Neural progenitor cell (in vitro differentiated cells): ENCODE results near the gene STX8. TPM values are rescaled to one million over a fixed set of nuclear protein-coding genes. Genes with fewer than 3 reads are reported as not detected.

Experiments used
- DNase-seq: peaks from one replicate; pipeline ENCODE4 v3.0.0-alpha.2; 2016; ENCODE audit warnings: low spot score
- H2AFZ ChIP-seq: fragments of 200-600 bp; sonication (generic); replicated peaks from 2 replicates; pipeline ENCODE4 v1.6.1; 2016; ENCODE audit warnings: antibody characterized with exemption
- H3F3A ChIP-seq: fragments of 200-600 bp; sonication (generic); 2 replicates; pipeline ENCODE4 v1.6.1; 2016; ENCODE audit warnings: antibody characterized with exemption, low read depth
- H3K27ac ChIP-seq: fragments of 200-600 bp; sonication (generic); 2 replicates; pipeline ENCODE4 v1.5.1; 2016; ENCODE audit warnings: mild to moderate bottlenecking
- H3K27me3 ChIP-seq: fragments of 200-600 bp; sonication (generic); 2 replicates; pipeline ENCODE4 v1.6.1; 2016; ENCODE audit warnings: mild to moderate bottlenecking, moderate library complexity
- H3K36me3 ChIP-seq: fragments of 200-600 bp; sonication (generic); 2 replicates; pipeline ENCODE4 v1.5.1; 2016
- H3K4me1 ChIP-seq: fragments of 200-600 bp; sonication (generic); 2 replicates; pipeline ENCODE4 v1.6.1; 2016; ENCODE audit warnings: mixed run types
- H3K4me2 ChIP-seq: fragments of 200-600 bp; sonication (generic); 2 replicates; pipeline ENCODE4 v1.6.1; 2016
- H3K4me3 ChIP-seq: fragments of 200-600 bp; sonication (generic); 2 replicates; pipeline ENCODE4 v1.5.1; 2016
- H3K79me2 ChIP-seq: fragments of 200-600 bp; sonication (generic); 2 replicates; pipeline ENCODE4 v1.6.1; 2016; ENCODE audit warnings: low read depth
- H3K9ac ChIP-seq: fragments of 200-600 bp; sonication (generic); 2 replicates; pipeline ENCODE4 v1.6.1; 2016
- H3K9me3 ChIP-seq: fragments of 200-600 bp; sonication (generic); 2 replicates; pipeline ENCODE4 v1.5.1; 2016; ENCODE audit warnings: low read depth
- H4K20me1 ChIP-seq: fragments of 200-600 bp; sonication (generic); 2 replicates; pipeline ENCODE4 v1.6.1; 2016; ENCODE audit warnings: low read depth
- H3K27ac Mint-ChIP-seq: 3 replicates; pipeline ENCODE4 v1.8.0; 2021; ENCODE audit warnings: mixed read lengths
- H3K27me3 Mint-ChIP-seq: 2 replicates; pipeline ENCODE4 v1.8.0; 2022; ENCODE audit warnings: low read depth, mild to moderate bottlenecking, inconsistent platforms, moderate library complexity, mixed read lengths; ENCODE audit not compliant: insufficient read depth
- H3K36me3 Mint-ChIP-seq: 3 replicates; pipeline ENCODE4 v1.8.0; 2021; ENCODE audit warnings: mixed read lengths
- H3K4me1 Mint-ChIP-seq: 3 replicates; pipeline ENCODE4 v1.8.0; 2021; ENCODE audit warnings: mixed read lengths
- H3K4me3 Mint-ChIP-seq: 3 replicates; pipeline ENCODE4 v1.8.0; 2021; ENCODE audit warnings: mild to moderate bottlenecking, moderate library complexity, mixed read lengths
- H3K9me3 Mint-ChIP-seq: 3 replicates; pipeline ENCODE4 v1.8.0; 2020; ENCODE audit warnings: mixed read lengths
- EZH2 ChIP-seq: fragments of 200-600 bp; sonication (generic); IDR thresholded peaks from 2 replicates; pipeline ENCODE4 v1.6.1; 2017; ENCODE audit warnings: antibody characterized with exemption, mild to moderate bottlenecking, moderate library complexity
- EZH2phosphoT487 ChIP-seq: fragments of 200-600 bp; sonication (generic); IDR thresholded peaks from 2 replicates; pipeline ENCODE4 v1.6.1; 2017; ENCODE audit warnings: antibody characterized with exemption
- total RNA-seq: library from RNA; depleted of rRNA; stranded (reverse); fragments of >200 nt; gene quantifications from 2 replicates; pipeline ENCODE4 v1.2.3, GENCODE V29; 2015; ENCODE audit warnings: low replicate concordance
- TF ChIP-seq, protein P1 (sequence below): fragments of 200-600 bp; sonication (generic); IDR thresholded peaks from 2 replicates; pipeline ENCODE4 v1.5.1; 2017; ENCODE audit warnings: antibody characterized with exemption, mild to moderate bottlenecking

Gene STX8
- total RNA-seq, 1 donor from 2014 or later: 79.7 TPM

GRCh38 chr17:9445424-9445823, 130.2 kb downstream of the STX8 start:
- Mint-ChIP-seq H3K9me3 (peaks cover 10% of the 10 kb centered on the region), H3K27me3 (peaks cover 2% of the 10 kb centered on the region), H3K4me3 (no peak overlapping the region), H3K36me3 (peaks cover 4% of the 10 kb centered on the region), H3K27ac (no peak overlapping the region), H3K4me1 (peaks cover 7% of the 10 kb centered on the region)
- Histone ChIP-seq H3K9me3 (no peaks in the 10 kb centered on the region), H3K4me3 (no peak overlapping the region), H4K20me1 (no peaks in the 10 kb centered on the region), H3K27me3 (no peaks in the 10 kb centered on the region), H3K9ac (no peak overlapping the region), H3K36me3 (no peaks in the 10 kb centered on the region), H2AFZ (no peak overlapping the region), H3F3A (peaks cover 6% of the 10 kb centered on the region), H3K27ac (no peak overlapping the region), H3K4me2 (no peak overlapping the region), H3K79me2 (no peaks in the 10 kb centered on the region), H3K4me1 (peaks cover 10% of the 10 kb centered on the region)
- no peak for DNase-seq
- TF ChIP-seq EZH2 (no peak), EZH2phosphoT487 (no peak)
- TF ChIP-seq, protein P1, sequence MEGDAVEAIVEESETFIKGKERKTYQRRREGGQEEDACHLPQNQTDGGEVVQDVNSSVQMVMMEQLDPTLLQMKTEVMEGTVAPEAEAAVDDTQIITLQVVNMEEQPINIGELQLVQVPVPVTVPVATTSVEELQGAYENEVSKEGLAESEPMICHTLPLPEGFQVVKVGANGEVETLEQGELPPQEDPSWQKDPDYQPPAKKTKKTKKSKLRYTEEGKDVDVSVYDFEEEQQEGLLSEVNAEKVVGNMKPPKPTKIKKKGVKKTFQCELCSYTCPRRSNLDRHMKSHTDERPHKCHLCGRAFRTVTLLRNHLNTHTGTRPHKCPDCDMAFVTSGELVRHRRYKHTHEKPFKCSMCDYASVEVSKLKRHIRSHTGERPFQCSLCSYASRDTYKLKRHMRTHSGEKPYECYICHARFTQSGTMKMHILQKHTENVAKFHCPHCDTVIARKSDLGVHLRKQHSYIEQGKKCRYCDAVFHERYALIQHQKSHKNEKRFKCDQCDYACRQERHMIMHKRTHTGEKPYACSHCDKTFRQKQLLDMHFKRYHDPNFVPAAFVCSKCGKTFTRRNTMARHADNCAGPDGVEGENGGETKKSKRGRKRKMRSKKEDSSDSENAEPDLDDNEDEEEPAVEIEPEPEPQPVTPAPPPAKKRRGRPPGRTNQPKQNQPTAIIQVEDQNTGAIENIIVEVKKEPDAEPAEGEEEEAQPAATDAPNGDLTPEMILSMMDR: no peak

GRCh38 chr17:9444687-9445086, 130.9 kb downstream of the STX8 start:
- Histone ChIP-seq H3K4me2 (peak overlapping the region; percentile 12), H3K4me1 (peaks cover 10% of the 10 kb centered on the region), H4K20me1 (no peaks in the 10 kb centered on the region), H3K9me3 (no peaks in the 10 kb centered on the region), H3F3A (peaks cover 6% of the 10 kb centered on the region), H3K27ac (no peak overlapping the region), H3K79me2 (no peaks in the 10 kb centered on the region), H3K27me3 (no peaks in the 10 kb centered on the region), H3K4me3 (no peak overlapping the region), H3K9ac (no peak overlapping the region), H2AFZ (no peak overlapping the region), H3K36me3 (no peaks in the 10 kb centered on the region)
- H3K9me3 Mint-ChIP-seq: peaks cover 10% of the 10 kb centered on the region
- H3K4me3 Mint-ChIP-seq: no peak overlapping the region
- no peak for TF ChIP-seq EZH2phosphoT487
- no peak for TF ChIP-seq EZH2
- TF ChIP-seq, protein P1: no peak
- H3K27me3 Mint-ChIP-seq: peaks cover 2% of the 10 kb centered on the region
- H3K4me1 Mint-ChIP-seq: peaks cover 7% of the 10 kb centered on the region
- no peak for DNase-seq
- H3K27ac Mint-ChIP-seq: peak overlapping the region; percentile 42
- peaks cover 6% of the 10 kb centered on the region for H3K36me3 Mint-ChIP-seq

DNA sequence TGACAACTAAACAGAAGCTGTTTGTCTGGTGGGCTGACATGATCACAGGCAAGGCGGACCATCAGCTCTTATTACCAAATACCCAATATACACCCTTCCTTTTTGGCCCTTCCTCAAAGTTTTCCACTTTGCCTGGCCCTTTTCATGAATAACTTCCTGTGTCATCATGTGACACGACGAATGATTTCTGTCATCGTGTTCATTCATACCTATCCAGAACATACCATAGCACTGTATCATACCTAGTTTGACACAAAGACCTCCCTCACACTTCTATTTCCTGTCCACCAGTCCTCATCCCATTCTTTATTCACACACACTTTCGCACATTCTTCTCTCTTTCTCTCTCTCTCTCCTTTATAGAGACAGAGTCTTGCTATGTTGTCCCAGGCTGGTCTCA, 131.8 kb downstream of the STX8 start:
- Histone ChIP-seq H3K4me3 (no peak overlapping the region), H4K20me1 (no peaks in the 10 kb centered on the region), H3K9me3 (no peaks in the 10 kb centered on the region), H3K4me1 (peaks cover 10% of the 10 kb centered on the region), H3K27me3 (no peaks in the 10 kb centered on the region), H3F3A (peaks cover 6% of the 10 kb centered on the region), H2AFZ (no peak overlapping the region), H3K27ac (no peak overlapping the region), H3K9ac (no peak overlapping the region), H3K79me2 (no peaks in the 10 kb centered on the region), H3K4me2 (no peak overlapping the region), H3K36me3 (no peaks in the 10 kb centered on the region)
- TF ChIP-seq EZH2phosphoT487 (no peak), EZH2 (no peak)
- TF ChIP-seq, protein P1: no peak
- no peak overlapping the region for H3K4me3 Mint-ChIP-seq
- H3K27ac Mint-ChIP-seq: no peak overlapping the region
- H3K36me3 Mint-ChIP-seq: peaks cover 6% of the 10 kb centered on the region
- no peak for DNase-seq
- peaks cover 7% of the 10 kb centered on the region for H3K4me1 Mint-ChIP-seq
- peaks cover 2% of the 10 kb centered on the region for H3K27me3 Mint-ChIP-seq
- H3K9me3 Mint-ChIP-seq: peaks cover 10% of the 10 kb centered on the region
